ENCODE data around the gene CEACAM8. TPM values are rescaled to one million over a fixed set of nuclear protein-coding genes. Genes with fewer than 3 reads are reported as not detected.
A peak's percentile ranks its signal among the peaks of the same experiment; 100 is the strongest.

The CEACAM8 gene
- total RNA-seq, 1 donor from 2014 or later: not detected

DNA sequence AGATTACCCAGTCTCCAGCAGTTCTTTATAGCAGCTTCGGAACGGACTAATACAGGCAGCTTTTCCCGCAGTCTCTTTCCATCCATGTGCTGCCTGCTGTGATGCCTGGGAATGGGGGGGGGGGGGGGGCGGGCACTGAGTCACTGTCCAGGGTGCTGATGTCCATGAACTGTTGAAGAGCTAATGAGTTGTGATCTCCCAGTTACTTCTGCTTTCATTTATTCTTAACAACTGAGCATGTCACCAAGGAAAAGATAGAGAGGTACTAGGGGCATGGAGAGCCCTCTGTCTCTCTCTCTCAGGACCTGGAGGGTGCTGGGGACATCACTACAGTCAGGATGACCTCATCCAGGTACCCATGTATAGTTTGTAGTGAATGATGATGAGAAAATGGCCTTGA, 46.2 kb downstream of the CEACAM8 start:
- no peak for DNase-seq (ENCODE audit: low spot score)
- peaks cover 17% of the 10 kb centered on the region for H3K36me3 Mint-ChIP-seq (ENCODE audit: low read depth, unreplicated experiment)

DNA sequence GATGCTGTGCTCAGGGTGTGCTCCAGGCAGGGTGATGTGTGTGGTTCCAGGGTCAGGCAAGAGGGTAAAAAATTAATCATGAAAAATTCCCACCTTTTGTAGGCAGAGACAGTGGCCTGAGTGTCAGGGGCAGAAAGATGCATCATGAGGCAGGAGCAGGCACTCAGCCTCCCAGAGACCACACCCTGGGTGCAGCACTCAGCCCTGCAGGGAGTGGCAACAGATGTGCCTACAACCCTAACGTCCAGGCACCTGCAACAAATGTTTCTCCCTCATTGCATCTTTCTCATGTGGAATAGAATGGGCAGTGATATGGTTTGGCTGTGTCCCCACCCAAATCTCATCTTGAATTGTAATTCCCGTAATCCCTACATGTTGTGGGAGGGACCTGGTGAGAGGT, 46.8 kb downstream of the CEACAM8 start:
- H3K4me3 Mint-ChIP-seq (ENCODE audit: unreplicated experiment): no peak overlapping the region
- H3K36me3 Mint-ChIP-seq (ENCODE audit: low read depth, unreplicated experiment): peaks cover 17% of the 10 kb centered on the region
- no peak overlapping the region for H3K27ac Mint-ChIP-seq (ENCODE audit: unreplicated experiment)
- H3K4me1 Mint-ChIP-seq (ENCODE audit: unreplicated experiment): no peaks in the 10 kb centered on the region
- no peak for DNase-seq (ENCODE audit: low spot score)
- TF ChIP-seq, protein P1, sequence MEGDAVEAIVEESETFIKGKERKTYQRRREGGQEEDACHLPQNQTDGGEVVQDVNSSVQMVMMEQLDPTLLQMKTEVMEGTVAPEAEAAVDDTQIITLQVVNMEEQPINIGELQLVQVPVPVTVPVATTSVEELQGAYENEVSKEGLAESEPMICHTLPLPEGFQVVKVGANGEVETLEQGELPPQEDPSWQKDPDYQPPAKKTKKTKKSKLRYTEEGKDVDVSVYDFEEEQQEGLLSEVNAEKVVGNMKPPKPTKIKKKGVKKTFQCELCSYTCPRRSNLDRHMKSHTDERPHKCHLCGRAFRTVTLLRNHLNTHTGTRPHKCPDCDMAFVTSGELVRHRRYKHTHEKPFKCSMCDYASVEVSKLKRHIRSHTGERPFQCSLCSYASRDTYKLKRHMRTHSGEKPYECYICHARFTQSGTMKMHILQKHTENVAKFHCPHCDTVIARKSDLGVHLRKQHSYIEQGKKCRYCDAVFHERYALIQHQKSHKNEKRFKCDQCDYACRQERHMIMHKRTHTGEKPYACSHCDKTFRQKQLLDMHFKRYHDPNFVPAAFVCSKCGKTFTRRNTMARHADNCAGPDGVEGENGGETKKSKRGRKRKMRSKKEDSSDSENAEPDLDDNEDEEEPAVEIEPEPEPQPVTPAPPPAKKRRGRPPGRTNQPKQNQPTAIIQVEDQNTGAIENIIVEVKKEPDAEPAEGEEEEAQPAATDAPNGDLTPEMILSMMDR (IDR thresholded peaks at IDR 0.05; ENCODE audit: unreplicated experiment): no peak
- peaks cover 8% of the 10 kb centered on the region for H3K9me3 Mint-ChIP-seq (ENCODE audit: unreplicated experiment)
- H3K27me3 Mint-ChIP-seq (ENCODE audit: unreplicated experiment): peaks cover 3% of the 10 kb centered on the region

More for the DNA sequence above, 46.2 kb downstream of the CEACAM8 start:
- Mint-ChIP-seq H3K4me3 (ENCODE audit: unreplicated experiment) (no peak overlapping the region), H3K27ac (ENCODE audit: unreplicated experiment) (no peak overlapping the region), H3K27me3 (ENCODE audit: unreplicated experiment) (peaks cover 3% of the 10 kb centered on the region), H3K4me1 (ENCODE audit: unreplicated experiment) (no peaks in the 10 kb centered on the region), H3K9me3 (ENCODE audit: unreplicated experiment) (peaks cover 8% of the 10 kb centered on the region)
- TF ChIP-seq, protein P1 (IDR thresholded peaks at IDR 0.05; ENCODE audit: unreplicated experiment): no peak

DNA sequence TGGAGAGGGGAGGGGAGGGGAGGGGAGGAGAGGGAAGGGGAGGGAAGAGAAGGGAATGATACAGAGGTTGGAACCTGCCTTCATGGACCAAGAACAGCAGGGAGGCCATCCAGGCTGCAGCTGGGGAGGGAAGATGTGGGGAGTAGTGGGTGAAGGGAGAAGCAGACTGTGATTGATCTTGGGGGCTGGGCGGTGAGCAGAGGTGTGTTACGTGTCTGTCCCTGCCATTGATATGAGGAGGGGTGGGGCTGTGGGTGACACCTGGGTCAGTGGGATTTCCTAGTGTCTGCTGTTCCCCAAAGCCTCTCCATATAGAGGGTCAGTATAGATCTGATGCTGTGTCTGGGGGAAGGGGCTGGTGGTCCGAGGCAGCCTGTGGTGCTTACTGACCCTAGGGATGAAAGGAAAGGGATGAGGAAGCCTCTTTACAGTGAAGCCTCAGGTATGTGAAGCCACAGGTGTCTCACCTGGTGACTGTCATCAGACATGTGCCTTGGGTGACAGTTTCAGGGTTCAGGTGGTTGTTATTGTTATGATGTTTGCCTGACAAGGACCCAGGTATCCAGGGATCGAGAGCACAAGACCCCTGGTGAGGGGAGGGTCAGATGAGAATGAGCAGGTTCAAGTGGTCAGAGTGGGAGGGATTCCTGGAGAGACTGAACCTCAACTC, 47.8 kb downstream of the CEACAM8 start:
- no peak overlapping the region for H3K4me3 Mint-ChIP-seq (ENCODE audit: unreplicated experiment)
- DNase-seq (ENCODE audit: low spot score): no peak
- TF ChIP-seq, protein P1 (IDR thresholded peaks at IDR 0.05; ENCODE audit: unreplicated experiment): no peak

DNA sequence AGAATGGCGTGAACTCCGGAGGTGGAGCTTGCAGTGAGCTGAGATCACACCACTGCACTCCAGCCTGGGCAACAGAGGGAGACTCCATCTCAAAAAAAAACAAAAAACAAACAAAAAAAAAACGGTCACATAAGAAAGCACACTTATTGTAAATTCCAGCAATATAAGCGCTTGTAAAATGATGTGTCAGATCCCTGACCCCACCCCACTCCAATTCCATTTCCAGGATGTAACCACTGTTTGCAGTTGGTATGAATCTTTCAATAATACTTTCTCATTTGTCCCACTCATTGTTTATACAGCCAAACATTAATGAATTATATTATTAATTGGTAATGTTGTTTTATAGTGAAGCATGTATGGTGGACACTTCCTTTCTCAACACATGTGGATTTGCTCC, 50.6 kb downstream of the CEACAM8 start:
- Mint-ChIP-seq H3K27me3 (ENCODE audit: unreplicated experiment) (peaks cover 4% of the 10 kb centered on the region), H3K4me1 (ENCODE audit: unreplicated experiment) (peaks cover 2% of the 10 kb centered on the region), H3K36me3 (ENCODE audit: low read depth, unreplicated experiment) (peaks cover 13% of the 10 kb centered on the region), H3K9me3 (ENCODE audit: unreplicated experiment) (peaks cover 3% of the 10 kb centered on the region), H3K27ac (ENCODE audit: unreplicated experiment) (no peak overlapping the region), H3K4me3 (ENCODE audit: unreplicated experiment) (no peak overlapping the region)
- DNase-seq (ENCODE audit: low spot score): no peak
- TF ChIP-seq, protein P1 (IDR thresholded peaks at IDR 0.05; ENCODE audit: unreplicated experiment): no peak

More for the DNA sequence above, 47.8 kb downstream of the CEACAM8 start:
- H3K27me3 Mint-ChIP-seq (ENCODE audit: unreplicated experiment): peaks cover 5% of the 10 kb centered on the region
- H3K27ac Mint-ChIP-seq (ENCODE audit: unreplicated experiment): no peak overlapping the region
- H3K4me1 Mint-ChIP-seq (ENCODE audit: unreplicated experiment): no peaks in the 10 kb centered on the region
- peaks cover 17% of the 10 kb centered on the region for H3K36me3 Mint-ChIP-seq (ENCODE audit: low read depth, unreplicated experiment)
- H3K9me3 Mint-ChIP-seq (ENCODE audit: unreplicated experiment): peaks cover 8% of the 10 kb centered on the region

DNA sequence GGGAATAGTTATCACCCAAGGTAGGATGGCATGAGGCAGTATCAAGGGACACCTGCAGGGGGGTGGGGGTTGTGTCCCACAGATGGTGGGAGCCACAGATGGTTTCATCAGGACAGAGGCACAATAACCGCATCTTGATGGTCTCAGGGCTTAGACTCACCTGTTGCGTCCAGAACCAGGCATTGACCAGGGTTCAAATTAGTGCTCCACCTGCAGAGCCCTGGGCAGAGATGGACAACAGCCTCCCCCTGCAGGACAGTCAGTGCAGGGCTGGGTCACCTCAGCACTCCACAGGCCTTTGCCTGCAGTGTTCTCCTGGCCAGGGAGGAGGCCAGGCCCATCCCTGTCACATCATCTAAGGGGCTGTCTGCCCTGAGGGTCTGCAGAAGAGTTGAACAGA, 51.9 kb downstream of the CEACAM8 start:
- TF ChIP-seq, protein P1 (IDR thresholded peaks at IDR 0.05; ENCODE audit: unreplicated experiment): peak; percentile 17
- Mint-ChIP-seq H3K27me3 (ENCODE audit: unreplicated experiment) (peaks cover 4% of the 10 kb centered on the region), H3K9me3 (ENCODE audit: unreplicated experiment) (no peaks in the 10 kb centered on the region), H3K4me3 (ENCODE audit: unreplicated experiment) (no peak overlapping the region), H3K36me3 (ENCODE audit: low read depth, unreplicated experiment) (peaks cover 7% of the 10 kb centered on the region), H3K4me1 (ENCODE audit: unreplicated experiment) (peaks cover 11% of the 10 kb centered on the region), H3K27ac (ENCODE audit: unreplicated experiment) (no peak overlapping the region)
- no peak for DNase-seq (ENCODE audit: low spot score)
